Occipital lobe (tissue), 2 donors: ENCODE data around the gene ABHD6. TPM values are rescaled to one million over a fixed set of nuclear protein-coding genes. Genes with fewer than 3 reads are reported as not detected.
A peak's percentile ranks its signal among the peaks of the same experiment; 100 is the strongest.
"Not testable (repeated sequence)": the region's sequence is repeated elsewhere in the genome, so short reads cannot be mapped to it uniquely, and the experiment has no call there.

Experiments
- DNase-seq: peaks from one replicate; lab custom pipeline; 2025; lab: John Stamatoyannopoulos, UW
- total RNA-seq: library from RNA; depleted of rRNA; stranded (reverse); fragments of >200 nt; gene quantifications from one replicate; pipeline ENCODE4 v1.2.3, GENCODE V29; 2014

ABHD6 gene, protein sequence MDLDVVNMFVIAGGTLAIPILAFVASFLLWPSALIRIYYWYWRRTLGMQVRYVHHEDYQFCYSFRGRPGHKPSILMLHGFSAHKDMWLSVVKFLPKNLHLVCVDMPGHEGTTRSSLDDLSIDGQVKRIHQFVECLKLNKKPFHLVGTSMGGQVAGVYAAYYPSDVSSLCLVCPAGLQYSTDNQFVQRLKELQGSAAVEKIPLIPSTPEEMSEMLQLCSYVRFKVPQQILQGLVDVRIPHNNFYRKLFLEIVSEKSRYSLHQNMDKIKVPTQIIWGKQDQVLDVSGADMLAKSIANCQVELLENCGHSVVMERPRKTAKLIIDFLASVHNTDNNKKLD
- 30.1 TPM for total RNA-seq

DNA sequence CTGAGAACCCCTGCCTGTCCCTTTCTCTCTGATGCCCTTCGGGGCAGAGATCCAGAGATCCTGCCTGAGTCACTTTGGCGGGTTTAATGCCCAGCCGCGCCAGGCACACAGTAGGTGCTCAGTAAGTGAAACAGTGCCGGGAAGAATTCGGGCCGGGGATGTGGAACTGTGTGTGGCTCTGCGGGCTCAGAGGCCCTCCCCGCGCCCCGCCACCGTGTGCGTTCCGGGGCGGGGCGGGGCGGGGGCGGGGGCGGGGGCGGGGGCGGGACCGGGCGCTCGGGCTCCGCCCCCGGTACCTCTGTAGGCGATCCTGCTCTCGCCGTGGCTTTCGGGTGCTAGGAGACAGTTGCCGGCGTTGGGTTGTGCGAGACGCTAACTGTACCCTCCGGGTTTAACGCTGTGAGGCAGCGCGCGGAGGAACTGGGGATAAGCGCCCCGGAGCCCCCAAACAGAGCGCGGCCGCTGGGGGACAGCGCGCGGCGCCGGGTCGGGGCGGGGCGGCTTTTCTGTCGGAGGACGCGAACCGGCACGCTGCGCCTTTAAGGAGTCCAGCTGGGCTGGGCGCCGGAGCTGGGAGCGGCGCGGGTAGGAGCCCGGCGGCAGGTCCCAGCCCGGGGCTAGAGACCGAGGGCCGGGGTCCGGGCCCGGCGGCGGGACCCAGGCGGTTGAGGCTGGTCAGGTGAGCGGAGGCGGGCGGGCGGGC, at the start of gene ABHD6:
Gene ABHD6 (plus strand): TSS at position 555 of the 703 bp plus-strand sequence. CDS start 18,795 bp downstream, outside the sequence.
- DNase-seq: peak; percentile 66

DNA sequence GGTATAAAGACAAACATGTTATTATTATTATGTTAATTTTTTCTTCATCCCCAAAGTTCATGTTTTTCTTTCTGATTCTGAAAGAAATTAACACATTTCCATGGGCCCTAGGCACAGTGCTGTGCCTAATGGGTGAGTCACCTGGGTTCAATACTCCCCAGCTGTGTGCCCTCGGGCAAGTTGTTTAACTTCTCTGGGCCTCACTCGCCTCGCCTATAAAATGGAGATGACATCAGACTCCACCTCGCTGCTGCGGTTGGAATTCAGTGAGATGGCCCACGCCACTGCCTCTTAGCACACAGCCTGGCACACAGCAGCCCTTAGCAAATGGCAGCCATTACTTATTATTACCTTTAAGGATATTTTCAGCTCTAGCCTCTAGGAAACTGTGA, 49.4 kb upstream of the ABHD6 start:
- no peak for DNase-seq

DNA sequence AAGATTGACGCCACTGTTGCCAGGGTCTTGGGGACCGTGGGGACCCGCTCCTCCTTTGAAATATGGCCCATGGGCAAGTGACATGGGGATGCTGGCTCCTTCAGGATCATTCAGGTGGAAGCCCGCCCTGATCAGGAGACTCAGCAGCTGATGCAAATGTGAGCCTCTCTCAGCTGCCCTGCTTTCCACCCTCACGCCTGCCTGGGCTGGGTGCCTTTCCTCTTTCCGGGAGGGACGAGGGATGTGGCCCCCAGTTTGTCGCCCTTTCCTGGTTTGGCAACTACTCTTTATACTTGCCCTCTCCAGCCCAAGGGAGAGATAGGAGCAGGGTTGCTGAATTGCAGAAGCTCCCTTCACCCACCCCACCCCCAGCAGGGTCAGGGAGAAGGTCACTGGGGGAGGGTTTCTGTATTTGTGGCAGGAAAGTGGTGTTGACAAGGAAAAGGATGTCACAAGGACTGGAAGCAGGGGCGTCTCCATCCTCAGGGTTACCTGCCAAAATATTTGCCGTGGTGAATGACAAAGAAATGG, 48.6 kb upstream of the ABHD6 start:
- DNase-seq: no peak

DNA sequence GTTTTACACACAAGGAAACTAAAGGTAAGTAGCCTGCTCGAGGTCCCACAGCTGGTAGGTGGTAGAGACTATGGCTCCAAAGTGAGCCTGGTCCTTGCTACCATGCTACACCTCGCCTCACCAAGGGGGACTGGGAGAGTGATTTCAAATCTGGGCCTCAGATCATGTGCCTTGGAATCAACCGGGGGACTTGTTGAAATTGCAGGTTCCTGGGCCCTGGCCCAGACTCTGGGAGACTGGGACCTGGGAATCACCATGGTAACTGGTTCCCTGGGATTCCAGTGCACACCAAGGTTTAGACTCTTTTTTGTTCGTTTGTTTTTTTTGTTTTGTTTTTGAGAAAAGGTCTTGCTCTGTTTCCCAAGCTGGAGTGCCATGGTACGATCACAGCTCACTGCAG, 47.9 kb upstream of the ABHD6 start:
- DNase-seq: no peak

DNA sequence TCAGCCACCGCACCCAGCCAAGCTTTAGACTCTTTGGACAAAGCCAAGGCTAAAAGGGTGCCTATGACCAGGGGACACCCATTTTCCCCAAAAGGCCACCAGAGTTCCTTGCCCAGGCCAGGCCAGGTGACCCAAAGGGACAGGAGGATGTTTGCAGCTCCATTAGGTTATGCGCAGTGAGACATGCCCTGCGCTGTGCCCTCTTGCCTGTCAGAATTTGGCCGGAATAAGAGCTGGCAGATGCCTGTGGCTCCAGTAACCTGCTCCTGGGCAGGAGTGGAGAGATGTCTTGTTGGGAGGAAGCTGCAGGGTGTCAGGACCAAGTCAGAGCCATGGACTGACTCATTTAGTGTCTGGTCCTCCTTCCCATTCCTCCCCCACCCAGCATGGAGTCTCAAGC, 47.3 kb upstream of the ABHD6 start:
- no peak for DNase-seq

DNA sequence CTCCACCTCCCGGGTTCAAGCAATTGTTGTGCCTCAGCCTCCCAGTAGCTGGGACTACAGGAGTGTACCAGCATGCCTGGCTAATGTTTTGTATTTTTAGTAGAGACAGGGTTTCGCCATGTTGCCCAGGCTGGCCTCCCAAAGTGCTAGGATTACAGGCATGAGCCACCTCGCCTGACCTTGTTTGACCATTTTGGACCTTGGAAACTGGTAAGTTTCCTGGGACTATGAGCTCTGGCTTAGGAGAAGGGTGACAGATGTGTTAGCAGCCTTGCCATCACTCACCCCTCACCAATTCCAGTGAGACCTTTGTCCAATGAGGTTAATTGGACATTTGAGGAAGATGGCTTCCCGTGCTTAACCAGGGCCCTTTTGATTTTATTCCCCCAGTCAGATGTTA, 46.7 kb upstream of the ABHD6 start:
- no peak for DNase-seq

DNA sequence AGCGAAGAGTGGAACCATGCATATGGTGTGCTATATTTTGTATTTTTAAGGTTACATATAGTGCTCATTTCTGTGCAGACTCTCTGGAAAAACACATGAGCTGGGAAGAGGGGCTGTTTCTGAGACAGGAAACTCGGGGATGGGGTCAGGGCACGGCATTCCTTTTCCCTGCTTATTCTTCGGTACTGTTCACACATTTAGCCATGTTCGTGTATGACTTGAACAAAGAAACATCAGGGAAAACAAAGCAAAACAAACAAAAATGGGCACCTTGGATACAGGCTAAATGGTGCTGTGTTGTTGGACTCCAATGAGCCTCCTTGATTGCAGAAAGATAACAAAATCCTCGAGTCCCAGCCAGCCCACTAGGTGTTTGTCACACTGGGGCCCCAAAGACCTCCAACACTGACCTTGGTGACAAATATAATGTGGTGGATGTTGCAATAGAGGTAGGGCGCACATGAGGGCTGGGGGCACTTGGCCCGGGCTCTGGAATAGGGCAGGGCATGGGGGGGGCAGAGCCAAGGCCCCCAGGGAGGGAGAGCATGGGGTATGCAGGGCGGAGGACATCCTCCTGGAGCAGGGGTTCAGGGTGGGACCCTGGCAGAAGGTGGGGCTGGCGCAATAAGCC, 46.1 kb upstream of the ABHD6 start:
- no peak for DNase-seq

DNA sequence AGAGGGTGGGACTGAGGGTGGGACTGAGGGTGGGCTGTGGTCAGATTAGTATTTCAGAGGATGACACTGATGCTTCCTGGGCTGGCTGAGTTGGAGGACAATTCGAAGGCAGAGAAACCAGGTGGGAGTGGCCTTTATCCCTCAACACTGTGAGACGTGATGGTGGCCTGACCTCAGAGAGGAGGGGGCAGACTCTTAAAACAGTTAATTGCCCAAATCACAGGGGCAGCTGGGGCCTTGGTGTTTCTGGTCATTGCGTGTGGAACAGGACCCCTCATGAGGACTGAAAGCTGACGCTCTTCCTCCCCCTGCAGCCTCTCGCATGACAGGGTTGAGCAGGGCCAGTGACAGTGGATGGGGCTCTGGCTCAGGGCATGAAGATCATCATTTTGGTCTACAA, 45.5 kb upstream of the ABHD6 start:
- no peak for DNase-seq

DNA sequence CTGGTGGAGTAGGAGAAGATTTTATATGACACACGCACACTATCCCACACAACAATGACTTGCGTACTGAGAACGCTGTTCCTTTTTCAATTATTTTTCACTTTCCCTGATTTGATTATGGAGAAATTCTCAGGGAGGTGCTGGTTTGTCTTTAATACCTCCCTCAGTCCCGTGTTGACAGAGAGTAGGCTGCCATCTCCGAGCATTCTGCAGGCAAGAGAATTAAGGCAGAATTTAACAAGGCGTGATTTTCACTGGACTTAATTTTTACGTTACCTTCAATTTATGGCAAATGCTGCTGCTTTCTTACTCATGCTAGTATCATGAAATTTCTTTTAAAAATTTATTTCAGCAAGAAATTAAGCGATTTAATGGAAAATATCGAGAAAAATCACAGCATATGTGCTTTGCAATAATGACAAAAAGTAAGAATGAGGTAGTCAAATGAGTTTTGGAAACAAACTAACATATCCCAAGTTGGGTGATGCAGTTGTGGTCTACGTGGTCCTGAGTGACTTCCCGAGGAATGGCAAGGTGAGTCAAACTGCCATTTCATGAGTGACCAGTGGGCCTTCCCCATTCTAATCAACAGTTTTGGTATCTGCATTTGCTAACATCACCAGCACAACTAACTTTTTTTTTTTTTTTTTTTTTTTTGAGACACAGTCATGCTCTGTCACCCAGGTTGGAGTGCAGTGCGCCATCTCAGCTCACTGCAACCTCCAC, 43.7 kb upstream of the ABHD6 start:
- no peak for DNase-seq

DNA sequence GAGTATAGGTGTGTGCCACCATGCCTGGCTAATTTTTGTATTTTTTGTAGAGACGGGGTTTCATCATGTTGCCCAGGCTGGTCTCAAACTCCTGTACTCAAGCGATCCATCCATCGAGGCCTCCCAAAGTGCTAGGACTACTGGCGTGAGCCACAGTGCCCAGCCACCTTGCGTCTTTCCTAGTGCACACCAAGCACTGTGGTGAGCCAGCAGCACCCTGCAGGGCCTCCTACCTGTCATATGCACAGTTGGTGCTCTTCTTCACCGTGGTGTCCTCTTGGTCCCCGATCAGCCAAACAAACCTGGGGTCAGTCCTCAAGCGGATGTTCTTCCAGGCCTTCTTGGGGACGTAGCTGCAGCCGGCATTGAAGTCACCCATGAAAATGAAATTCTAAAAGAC, 40.0 kb upstream of the ABHD6 start:
- no peak for DNase-seq

DNA sequence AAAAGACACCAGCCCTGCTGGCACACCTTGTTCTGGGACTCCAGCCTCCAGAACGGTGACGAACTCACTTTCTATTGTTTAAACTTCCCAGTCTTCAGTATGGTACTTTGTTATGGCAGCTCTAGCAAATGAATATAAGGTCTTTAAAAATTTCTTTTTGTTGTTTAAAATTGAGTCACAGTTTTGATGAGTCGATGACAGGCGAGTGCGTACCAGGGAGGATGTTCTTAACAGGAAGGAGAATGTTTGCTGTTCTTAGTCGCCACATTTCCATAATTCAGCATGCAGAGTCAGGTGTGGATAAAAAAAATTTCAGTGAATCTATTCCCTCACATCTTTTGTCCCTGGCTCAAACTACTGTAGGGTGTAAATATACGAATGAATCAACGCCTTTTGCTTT, 39.2 kb upstream of the ABHD6 start:
- DNase-seq: no peak

DNA sequence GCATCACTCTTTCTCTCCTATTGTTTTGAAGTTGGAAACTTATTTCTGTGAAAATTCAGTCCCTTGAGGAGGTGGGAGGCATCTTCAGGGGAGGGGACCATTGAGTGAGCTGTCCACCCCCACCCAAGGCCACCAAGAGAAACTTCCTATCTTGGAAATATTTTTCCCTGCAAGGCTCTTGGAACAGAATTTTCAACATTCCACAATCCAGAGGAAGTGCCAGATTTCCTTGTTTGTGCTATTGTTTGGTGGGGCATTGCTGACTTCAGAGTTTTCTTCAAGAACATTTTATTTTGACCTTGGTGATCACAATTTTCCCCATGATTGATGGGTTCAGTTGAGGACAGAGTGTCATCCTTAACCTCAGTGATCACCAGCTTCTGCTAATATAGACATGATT, 38.8 kb upstream of the ABHD6 start:
- DNase-seq: no peak

DNA sequence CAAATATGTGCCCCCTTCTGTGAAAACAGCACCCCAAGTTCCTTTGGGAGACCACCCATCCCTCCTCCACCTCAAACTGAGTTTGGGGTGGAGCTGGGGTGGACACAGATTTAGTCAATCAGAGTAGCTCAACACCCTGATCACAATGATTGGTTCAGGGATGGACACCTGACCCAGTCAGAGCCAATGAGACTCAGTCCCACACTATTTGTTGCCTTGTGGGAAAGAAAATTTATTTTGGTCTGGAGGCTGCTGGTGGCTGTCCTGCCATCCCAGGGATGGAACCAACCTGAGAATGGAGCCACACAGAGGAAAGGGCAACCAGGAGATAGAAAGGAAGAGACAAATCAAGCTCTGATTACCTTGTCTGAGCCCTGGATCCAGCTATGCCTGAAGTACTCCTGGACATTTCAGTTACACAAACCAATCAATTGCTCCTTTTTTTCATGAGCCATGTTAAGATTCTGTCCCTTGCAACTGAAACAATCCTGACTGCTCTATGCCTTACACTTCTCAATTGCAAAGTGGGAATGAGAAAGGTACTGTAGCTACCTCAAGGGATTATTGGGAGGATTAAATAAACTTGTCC, 37.4 kb upstream of the ABHD6 start:
- DNase-seq: no peak

DNA sequence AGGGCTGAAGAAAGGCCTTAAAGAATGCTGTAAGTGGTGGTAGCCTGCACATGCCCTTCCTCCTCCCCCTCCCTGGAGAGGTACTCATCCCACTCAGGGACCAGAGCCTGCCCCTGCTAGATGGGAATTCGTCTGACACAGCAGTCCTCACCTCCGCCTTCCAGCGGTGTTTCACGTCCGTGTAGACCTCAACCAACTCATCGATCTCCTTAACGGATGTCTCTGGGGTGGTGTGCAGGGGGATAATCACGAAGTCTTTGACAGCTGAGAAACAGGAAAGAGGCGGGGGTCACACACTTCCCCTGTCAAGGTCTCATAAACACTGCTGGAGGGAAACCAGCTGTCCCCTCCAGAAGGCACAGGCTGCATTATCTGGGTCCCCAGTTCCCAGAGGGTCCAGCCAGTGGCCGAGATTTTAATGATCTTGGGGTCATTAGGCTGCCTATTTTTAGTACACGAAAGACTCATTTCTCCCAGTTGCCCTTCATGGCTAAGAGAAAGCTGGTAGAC, 36.7 kb upstream of the ABHD6 start:
- no peak for DNase-seq

DNA sequence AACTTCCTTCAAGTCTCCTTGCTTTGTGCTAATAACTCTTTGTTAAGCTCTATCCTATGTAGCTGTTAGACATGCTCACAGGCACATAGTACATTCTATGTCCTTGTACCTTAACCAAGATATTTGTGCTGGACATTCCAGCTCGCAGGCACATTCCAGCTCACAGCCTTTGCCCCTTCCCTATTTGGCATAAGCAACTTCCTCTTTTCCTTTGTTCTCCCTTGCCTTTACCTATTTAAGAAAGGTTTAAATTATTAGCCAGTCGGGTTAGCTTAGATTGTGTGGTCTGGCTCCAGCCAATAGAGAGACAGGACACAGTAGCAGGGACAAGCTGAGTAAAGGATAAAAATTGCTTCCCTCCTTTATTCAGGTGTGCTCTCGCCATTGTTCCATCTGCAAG, 36.1 kb upstream of the ABHD6 start:
- not testable (repeated sequence) for DNase-seq

DNA sequence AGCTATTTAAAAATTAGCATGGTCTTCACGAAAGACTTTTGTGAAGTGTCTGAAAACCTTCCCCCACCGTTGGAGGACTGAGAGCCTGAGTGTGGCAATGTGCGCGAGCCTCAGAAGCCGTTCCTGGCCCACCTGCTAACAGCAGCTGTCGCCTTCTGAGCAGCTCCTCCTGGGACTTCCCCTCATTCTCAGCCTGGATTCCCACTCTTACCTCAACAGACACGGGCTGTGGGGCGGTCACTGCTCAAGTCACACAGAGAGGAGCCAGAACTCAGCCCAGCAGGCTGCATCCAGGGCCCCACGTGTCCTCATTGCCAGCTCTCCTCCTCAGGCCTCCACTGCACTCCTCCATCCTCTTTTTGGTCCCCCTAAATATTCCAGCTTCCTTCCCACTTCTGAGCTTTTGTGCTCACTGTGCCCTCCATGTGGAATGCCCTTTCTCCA, 34.7 kb upstream of the ABHD6 start:
- DNase-seq: no peak

DNA sequence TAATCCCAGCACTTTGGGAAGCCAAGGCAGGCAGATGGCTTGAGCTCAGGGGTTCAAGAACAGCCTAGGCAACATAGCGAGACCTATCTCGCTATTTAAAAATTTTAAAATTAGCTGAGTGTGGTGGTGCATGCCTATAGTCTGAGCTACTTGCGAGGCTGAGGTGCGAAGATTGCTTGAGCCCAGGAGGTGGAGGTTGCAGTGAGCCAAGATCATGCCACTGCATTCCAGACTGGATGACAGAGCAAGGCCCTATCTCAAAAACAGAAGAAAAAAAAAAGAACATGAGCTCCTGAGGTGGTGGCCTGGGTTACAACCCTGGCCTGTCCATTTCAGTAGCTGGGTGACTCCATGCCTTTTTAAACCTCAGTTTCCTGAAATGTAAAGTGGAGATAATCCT, 34.1 kb upstream of the ABHD6 start:
- no peak for DNase-seq

DNA sequence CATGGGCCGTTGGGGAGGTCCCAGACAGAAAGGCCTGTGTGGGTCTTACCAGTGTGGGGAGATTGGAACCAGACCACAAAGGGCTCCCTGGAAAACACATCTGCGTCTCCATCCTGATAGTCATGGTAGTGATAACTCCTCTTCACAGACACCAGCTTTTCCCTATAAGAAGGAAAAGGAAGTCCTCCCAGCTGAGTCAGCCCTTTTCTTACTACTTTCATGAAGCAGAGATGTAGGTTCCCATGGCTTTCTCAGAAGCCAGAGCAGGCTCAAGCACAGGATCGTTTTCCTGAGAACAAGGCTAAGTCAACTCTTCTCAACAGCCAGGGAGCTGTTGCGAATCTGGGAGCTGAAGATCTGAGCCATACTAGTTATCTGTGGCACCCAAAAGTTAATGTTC, 32.9 kb upstream of the ABHD6 start:
- no peak for DNase-seq

DNA sequence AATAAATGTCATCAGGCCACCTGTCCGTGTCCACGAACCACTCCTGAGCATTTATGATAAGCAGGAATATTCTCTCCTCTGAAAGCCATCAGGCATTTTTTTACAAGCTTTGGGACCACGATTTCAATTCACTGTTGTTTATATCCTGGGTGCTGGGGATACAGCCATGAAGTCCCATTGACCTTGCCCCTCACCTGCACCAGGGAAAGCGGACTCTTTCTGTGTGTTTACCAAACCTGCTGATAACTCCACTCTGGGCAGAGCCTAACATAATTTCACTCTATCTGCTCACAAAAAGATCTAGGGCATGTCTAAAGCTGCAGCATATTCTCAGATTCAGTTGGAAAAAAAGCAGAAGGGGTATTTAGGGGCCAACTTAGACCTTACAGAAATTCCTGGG, 31.6 kb upstream of the ABHD6 start:
- DNase-seq: no peak

DNA sequence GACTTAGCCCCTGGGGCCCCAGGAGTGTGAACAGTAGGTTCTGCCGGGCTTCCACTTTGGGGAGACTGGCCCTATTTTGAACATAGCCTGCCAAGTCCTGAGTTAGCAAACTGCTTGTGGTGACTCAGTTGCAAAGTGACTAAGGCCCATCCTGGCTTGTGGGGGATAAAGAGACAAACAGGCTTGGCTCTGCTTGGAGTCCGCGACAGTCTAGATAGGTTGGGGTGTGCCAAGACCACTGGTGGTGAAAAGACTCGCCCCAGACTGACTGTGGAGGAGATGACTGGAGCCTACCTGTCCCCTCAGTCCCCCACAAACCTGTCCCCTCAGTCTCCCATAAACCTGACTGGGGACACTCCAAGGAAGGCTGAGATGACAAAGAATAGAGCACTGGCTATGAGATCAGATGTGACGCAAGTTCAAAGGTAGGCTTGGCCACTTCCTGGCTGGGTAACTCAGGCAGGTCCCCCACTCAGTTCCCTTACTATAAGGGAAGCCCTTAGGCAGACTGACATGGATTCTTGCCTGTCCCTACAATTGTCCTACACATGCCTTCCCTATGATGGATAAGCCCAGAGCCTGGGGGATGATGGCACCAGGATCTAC, 31.1 kb upstream of the ABHD6 start:
- DNase-seq: peak; percentile 23

DNA sequence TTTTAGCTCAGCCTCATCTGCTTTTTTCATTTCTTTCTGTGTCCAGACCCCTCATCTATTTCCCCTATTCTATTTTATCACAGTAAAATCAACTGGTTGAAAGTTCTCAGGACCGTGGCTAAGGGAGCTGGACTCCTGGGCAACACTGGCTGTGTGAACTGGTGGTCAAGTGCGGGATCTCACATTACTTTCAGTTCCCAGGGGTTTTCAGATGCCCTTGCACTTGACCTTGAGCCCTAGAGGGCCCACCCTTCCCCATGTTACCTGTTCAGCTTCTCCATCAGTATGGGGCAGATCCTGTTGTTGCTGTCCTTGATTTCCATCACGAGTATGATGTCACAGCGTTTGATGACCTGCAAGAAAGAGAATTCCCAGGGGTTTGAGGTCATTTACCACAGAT, 29.6 kb upstream of the ABHD6 start:
- no peak for DNase-seq
